Measurements from ENCODE around the gene SMC3. TPM values are rescaled to one million over a fixed set of nuclear protein-coding genes. Genes with fewer than 3 reads are reported as not detected.
"Not testable (repeated sequence)": the region's sequence is repeated elsewhere in the genome, so short reads cannot be mapped to it uniquely, and the experiment has no call there.

The SMC3 gene
- total RNA-seq: 8.5 TPM

- DNase-seq (ENCODE audit: low spot score): peak; percentile 93
These were observed at the start of gene SMC3 for GRCh38 chr10:110567201-110568054. TSS of gene SMC3 (plus strand) at chr10:110567695. CDS start at chr10:110567817, 122 bp downstream.

GRCh38 chr10:110522365-110522988, 45.0 kb upstream of the SMC3 start:
- no peak for DNase-seq (ENCODE audit: low spot score)
- ATAC-seq: peak; percentile 62

More at GRCh38 chr10:110567201-110568054, at the start of gene SMC3:
- ATAC-seq: peak; percentile 93

GRCh38 chr10:110523736-110524135, 43.8 kb upstream of the SMC3 start:
- DNase-seq (ENCODE audit: low spot score): no peak
- no peak for ATAC-seq

- DNase-seq (ENCODE audit: low spot score) (no peak), ATAC-seq (no peak)
These were observed 43.2 kb upstream of the SMC3 start for GRCh38 chr10:110524179-110524858.

- DNase-seq (ENCODE audit: low spot score): no peak
- ATAC-seq: no peak
These were observed 42.6 kb upstream of the SMC3 start for GRCh38 chr10:110524859-110525232.

- no peak for ATAC-seq
- no peak for DNase-seq (ENCODE audit: low spot score)
These were observed 41.9 kb upstream of the SMC3 start for GRCh38 chr10:110525349-110526260.

GRCh38 chr10:110527731-110528171, 39.7 kb upstream of the SMC3 start:
- DNase-seq (ENCODE audit: low spot score): no peak
- no peak for ATAC-seq

- ATAC-seq (no peak), DNase-seq (ENCODE audit: low spot score) (no peak)
These were observed 39.1 kb upstream of the SMC3 start for GRCh38 chr10:110528224-110528996.

GRCh38 chr10:110528997-110529524, 38.4 kb upstream of the SMC3 start:
- DNase-seq (ENCODE audit: low spot score): not testable (repeated sequence)

GRCh38 chr10:110529596-110530011, 37.9 kb upstream of the SMC3 start:
- no peak for ATAC-seq

More at GRCh38 chr10:110528997-110529524, 38.4 kb upstream of the SMC3 start:
- ATAC-seq: not testable (repeated sequence)

GRCh38 chr10:110530131-110530831, 37.2 kb upstream of the SMC3 start:
- ATAC-seq: peak; percentile 78
- DNase-seq (ENCODE audit: low spot score): no peak

More at GRCh38 chr10:110529596-110530011, 37.9 kb upstream of the SMC3 start:
- no peak for DNase-seq (ENCODE audit: low spot score)

GRCh38 chr10:110531687-110532086, 35.8 kb upstream of the SMC3 start:
- DNase-seq (ENCODE audit: low spot score) (no peak), ATAC-seq (no peak)

- not testable (repeated sequence) for DNase-seq (ENCODE audit: low spot score); ATAC-seq
These were observed 34.9 kb upstream of the SMC3 start for GRCh38 chr10:110532628-110533027.

GRCh38 chr10:110533149-110533548, 34.3 kb upstream of the SMC3 start:
- no peak for ATAC-seq
- DNase-seq (ENCODE audit: low spot score): no peak

- ATAC-seq (no peak), DNase-seq (ENCODE audit: low spot score) (no peak)
These were observed 32.9 kb upstream of the SMC3 start for GRCh38 chr10:110534571-110534970.

- DNase-seq (ENCODE audit: low spot score) (no peak), ATAC-seq (peak; percentile 42)
These were observed 31.3 kb upstream of the SMC3 start for GRCh38 chr10:110535958-110536891.

GRCh38 chr10:110539091-110539490, 28.4 kb upstream of the SMC3 start:
- no peak for DNase-seq (ENCODE audit: low spot score)
- no peak for ATAC-seq

GRCh38 chr10:110540031-110540430, 27.5 kb upstream of the SMC3 start:
- no peak for ATAC-seq
- DNase-seq (ENCODE audit: low spot score): no peak
